Neural cell (in vitro differentiated cells): ENCODE measurements around the gene CDRT15L2. TPM values are rescaled to one million over a fixed set of nuclear protein-coding genes. Genes with fewer than 3 reads are reported as not detected.
"Not testable (repeated sequence)": the region's sequence is repeated elsewhere in the genome, so short reads cannot be mapped to it uniquely, and the experiment has no call there.

Experiments used
- H2AFZ ChIP-seq: fragments of 200-600, 300-800 bp; sonication (generic), shearing (Covaris generic); 2 replicates; pipeline ENCODE4 v1.6.0; 2014; ENCODE audit warnings: low read depth, mild to moderate bottlenecking, antibody characterized with exemption, low read length, moderate library complexity
- H3F3A ChIP-seq: fragments of 200-600 bp; shearing (Covaris generic); 2 replicates; pipeline ENCODE4 v1.6.1; 2016; ENCODE audit warnings: mild to moderate bottlenecking, moderate library complexity, mixed read lengths, antibody characterized with exemption, low read length; ENCODE audit not compliant: insufficient read depth, poor library complexity, severe bottlenecking
- H3K27ac ChIP-seq: fragments of 200-600, 300-800 bp; sonication (generic), shearing (Covaris generic); 2 replicates; pipeline ENCODE4 v1.5.1; 2014; ENCODE audit warnings: mild to moderate bottlenecking, low read length, moderate library complexity
- H3K27me3 ChIP-seq: fragments of 300-800, 200-600 bp; sonication (generic), shearing (Covaris generic); 2 replicates; pipeline ENCODE4 v1.6.0; 2014; ENCODE audit warnings: mild to moderate bottlenecking, low read depth, low read length, moderate library complexity; ENCODE audit not compliant: insufficient read depth
- H3K36me3 ChIP-seq: fragments of 300-800, 200-600 bp; sonication (generic), shearing (Covaris generic); 2 replicates; pipeline ENCODE4 v1.5.1; 2014; ENCODE audit warnings: mild to moderate bottlenecking, antibody characterized with exemption, low read length, moderate library complexity; ENCODE audit not compliant: insufficient read depth
- H3K4me2 ChIP-seq: fragments of 300-800, 200-600 bp; sonication (generic), shearing (Covaris generic); 2 replicates; pipeline ENCODE4 v1.6.0; 2014; ENCODE audit warnings: mild to moderate bottlenecking, low read length
- H3K4me3 ChIP-seq: fragments of 300-800, 200-600 bp; sonication (generic), shearing (Covaris generic); 2 replicates; pipeline ENCODE4 v1.5.1; 2014; ENCODE audit warnings: mild to moderate bottlenecking, low read length, moderate library complexity
- H3K79me2 ChIP-seq: fragments of 200-600 bp; shearing (Covaris generic); replicated peaks from 2 replicates; pipeline ENCODE4 v1.6.0; 2014; ENCODE audit warnings: mild to moderate bottlenecking, low read length, moderate library complexity; ENCODE audit not compliant: insufficient read depth
- H3K9ac ChIP-seq: fragments of 300-800, 200-600 bp; sonication (generic), shearing (Covaris generic); 2 replicates; pipeline ENCODE4 v1.6.1; 2016; ENCODE audit warnings: mild to moderate bottlenecking, low read length, mixed read lengths
- H3K9me2 ChIP-seq: fragments of 200-600 bp; shearing (Covaris generic); 2 replicates; pipeline ENCODE4 v1.6.1; 2016; ENCODE audit warnings: mild to moderate bottlenecking, low read length, mixed read lengths; ENCODE audit not compliant: insufficient read depth
- H3K9me3 ChIP-seq: fragments of 200-600, 300-800 bp; sonication (generic), shearing (Covaris generic); 2 replicates; pipeline ENCODE4 v1.6.1; 2016; ENCODE audit warnings: mild to moderate bottlenecking, mixed run types, low read length, moderate library complexity, mixed read lengths
- H4K20me1 ChIP-seq: fragments of 200-600 bp; shearing (Covaris generic); 2 replicates; pipeline ENCODE4 v1.6.1; 2016; ENCODE audit warnings: mild to moderate bottlenecking, mixed run types; ENCODE audit not compliant: insufficient read depth
- EP300 ChIP-seq: fragments of 450-650 bp; conservative IDR thresholded peaks from 2 replicates; pipeline ENCODE4 v1.6.1; 2014; ENCODE audit warnings: antibody characterized with exemption, mild to moderate bottlenecking, moderate library complexity; ENCODE audit not compliant: poor library complexity, severe bottlenecking
- EZH2 ChIP-seq: fragments of 200-600, 300-800 bp; shearing (Covaris generic), sonication (generic); IDR thresholded peaks from 2 replicates; pipeline ENCODE4 v1.6.1; 2014; ENCODE audit warnings: antibody characterized with exemption, low read length, borderline replicate concordance, mild to moderate bottlenecking; ENCODE audit not compliant: insufficient read depth, poor library complexity, severe bottlenecking
- MXI1 ChIP-seq: fragments of 450-650 bp; conservative IDR thresholded peaks from 2 replicates; pipeline ENCODE4 v1.6.1; 2014; ENCODE audit warnings: antibody characterized with exemption, mild to moderate bottlenecking; ENCODE audit not compliant: poor library complexity, severe bottlenecking
- POLR2AphosphoS5 ChIP-seq: IDR thresholded peaks from 2 replicates; pipeline ENCODE4 v1.6.1; 2012
- RAD21 ChIP-seq: fragments of 450-650 bp; conservative IDR thresholded peaks from 2 replicates; pipeline ENCODE4 v1.6.1; 2014; ENCODE audit warnings: antibody characterized with exemption, mild to moderate bottlenecking, moderate library complexity
- REST ChIP-seq: IDR thresholded peaks from 2 replicates; pipeline ENCODE4 v1.6.1; 2012; ENCODE audit warnings: borderline replicate concordance
- SMC3 ChIP-seq: fragments of 450-650 bp; conservative IDR thresholded peaks from 2 replicates; pipeline ENCODE4 v1.6.1; 2014; ENCODE audit warnings: antibody characterized with exemption, mild to moderate bottlenecking, moderate library complexity; ENCODE audit not compliant: poor library complexity
- TAF1 ChIP-seq: IDR thresholded peaks from 2 replicates; pipeline ENCODE4 v1.6.1; 2012; ENCODE audit warnings: low read depth
- polyA plus RNA-seq: library from polyadenylated mRNA; depleted of rRNA; stranded (reverse); fragments of >200 nt; gene quantifications from 2 replicates; pipeline ENCODE4 v1.2.3, GENCODE V29; 2014
- small RNA-seq, 3 experiments: library from RNA; depleted of rRNA; stranded (forward); fragments of <200 nt; gene quantifications; one replicate each; pipeline ENCODE3, GENCODE V24; 2012
- TF ChIP-seq, protein P1 (sequence below): fragments of 450-650 bp; IDR thresholded peaks from 2 replicates; pipeline ENCODE4 v1.5.1; 2014; ENCODE audit warnings: antibody characterized with exemption, mild to moderate bottlenecking, moderate library complexity; ENCODE audit not compliant: poor library complexity, severe bottlenecking

Gene CDRT15L2
- polyA plus RNA-seq, 1 donor from 2014 or later: not detected

GRCh38 chr17:20613905-20614304 is 34.4 kb downstream of the CDRT15L2 start:
- no peaks in the 10 kb centered on the region for H3K79me2 ChIP-seq
- TF ChIP-seq RAD21 (no peak), SMC3 (no peak), EP300 (no peak), POLR2AphosphoS5 (no peak), REST (no peak), EZH2 (no peak), MXI1 (no peak), TAF1 (no peak)
- TF ChIP-seq, protein P1, sequence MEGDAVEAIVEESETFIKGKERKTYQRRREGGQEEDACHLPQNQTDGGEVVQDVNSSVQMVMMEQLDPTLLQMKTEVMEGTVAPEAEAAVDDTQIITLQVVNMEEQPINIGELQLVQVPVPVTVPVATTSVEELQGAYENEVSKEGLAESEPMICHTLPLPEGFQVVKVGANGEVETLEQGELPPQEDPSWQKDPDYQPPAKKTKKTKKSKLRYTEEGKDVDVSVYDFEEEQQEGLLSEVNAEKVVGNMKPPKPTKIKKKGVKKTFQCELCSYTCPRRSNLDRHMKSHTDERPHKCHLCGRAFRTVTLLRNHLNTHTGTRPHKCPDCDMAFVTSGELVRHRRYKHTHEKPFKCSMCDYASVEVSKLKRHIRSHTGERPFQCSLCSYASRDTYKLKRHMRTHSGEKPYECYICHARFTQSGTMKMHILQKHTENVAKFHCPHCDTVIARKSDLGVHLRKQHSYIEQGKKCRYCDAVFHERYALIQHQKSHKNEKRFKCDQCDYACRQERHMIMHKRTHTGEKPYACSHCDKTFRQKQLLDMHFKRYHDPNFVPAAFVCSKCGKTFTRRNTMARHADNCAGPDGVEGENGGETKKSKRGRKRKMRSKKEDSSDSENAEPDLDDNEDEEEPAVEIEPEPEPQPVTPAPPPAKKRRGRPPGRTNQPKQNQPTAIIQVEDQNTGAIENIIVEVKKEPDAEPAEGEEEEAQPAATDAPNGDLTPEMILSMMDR: no peak

DNA sequence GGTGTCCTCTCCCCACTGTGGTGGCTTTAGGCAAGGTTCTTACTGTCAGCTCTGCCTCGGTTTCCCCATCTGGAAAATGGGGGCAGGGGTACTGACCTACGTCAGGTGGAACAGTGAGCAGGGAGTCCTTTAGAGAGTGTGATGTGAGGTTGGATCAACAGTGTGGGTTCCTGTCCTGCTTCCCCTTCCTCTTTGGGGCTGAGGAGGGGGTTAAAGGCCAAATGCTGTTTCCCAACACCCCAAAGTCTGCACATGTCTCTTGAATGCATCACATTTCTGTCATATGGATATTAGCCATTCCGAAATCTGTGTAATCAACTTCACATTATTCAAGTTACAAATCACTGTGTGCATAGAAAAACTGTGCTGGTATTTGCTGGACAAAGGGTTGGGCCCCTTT is 35.9 kb downstream of the CDRT15L2 start:
- not testable (repeated sequence) for H4K20me1 ChIP-seq, H3K9ac ChIP-seq, H3K9me2 ChIP-seq, H3K9me3 ChIP-seq, H3K27ac ChIP-seq, H2AFZ ChIP-seq, H3K4me3 ChIP-seq, H3K27me3 ChIP-seq, H3K4me2 ChIP-seq, H3K79me2 ChIP-seq, H3F3A ChIP-seq, H3K36me3 ChIP-seq

More at GRCh38 chr17:20613905-20614304, 34.4 kb downstream of the CDRT15L2 start:
- Histone ChIP-seq H3K9me2 (no peaks in the 10 kb centered on the region), H3K9ac (no peak overlapping the region), H3F3A (no peaks in the 10 kb centered on the region), H2AFZ (no peak overlapping the region), H3K9me3 (no peaks in the 10 kb centered on the region), H3K27ac (no peak overlapping the region), H3K4me3 (no peak overlapping the region), H3K36me3 (no peaks in the 10 kb centered on the region), H4K20me1 (no peaks in the 10 kb centered on the region), H3K27me3 (no peaks in the 10 kb centered on the region), H3K4me2 (no peak overlapping the region)

Small RNA genes within 50 kb of the gene (small RNA-seq; reads per million reads assigned to genes)
- gene AC015818.1 (0 reads per million in 3 experiments), gene AC087499.1 (0 reads per million in 3 experiments), gene AC087499.3 (0 reads per million in 3 experiments)

Other genes with a start within 250 kb of the CDRT15L2 start
- gene LGALS9B, start 112.2 kb upstream of the CDRT15L2 start, polyA plus RNA-seq: not detected in 2 replicates